Stomach (tissue), 4 donors: ENCODE results near the gene PTPA.

Source experiments
- CTCF ChIP-seq, 7 experiments: fragments of 450-650 bp in 4 of 7; fragments of 200-600 bp in 3 of 7; sonication (generic) in 3 of 7; IDR thresholded peaks; one replicate each; pipeline ENCODE4 v1.5.1; 2016 to 2019; ENCODE audit warnings: antibody characterized with exemption in 7 of 7, control low read depth in 2 of 7, mild to moderate bottlenecking in 1 of 7
- POLR2A ChIP-seq, 4 donors: fragments of 450-650 bp; IDR thresholded peaks; one replicate each; pipeline ENCODE4 v1.6.1; 2016; ENCODE audit warnings: antibody characterized with exemption in 4 of 4, control low read depth in 2 of 4, mild to moderate bottlenecking in 1 of 4, moderate library complexity in 1 of 4
- POLR2AphosphoS5 ChIP-seq, 3 donors: sonication (generic); formaldehyde crosslinking; IDR thresholded peaks; one replicate each; pipeline ENCODE4 v1.6.1; 2016; ENCODE audit warnings: antibody characterized with exemption in 3 of 3

DNA sequence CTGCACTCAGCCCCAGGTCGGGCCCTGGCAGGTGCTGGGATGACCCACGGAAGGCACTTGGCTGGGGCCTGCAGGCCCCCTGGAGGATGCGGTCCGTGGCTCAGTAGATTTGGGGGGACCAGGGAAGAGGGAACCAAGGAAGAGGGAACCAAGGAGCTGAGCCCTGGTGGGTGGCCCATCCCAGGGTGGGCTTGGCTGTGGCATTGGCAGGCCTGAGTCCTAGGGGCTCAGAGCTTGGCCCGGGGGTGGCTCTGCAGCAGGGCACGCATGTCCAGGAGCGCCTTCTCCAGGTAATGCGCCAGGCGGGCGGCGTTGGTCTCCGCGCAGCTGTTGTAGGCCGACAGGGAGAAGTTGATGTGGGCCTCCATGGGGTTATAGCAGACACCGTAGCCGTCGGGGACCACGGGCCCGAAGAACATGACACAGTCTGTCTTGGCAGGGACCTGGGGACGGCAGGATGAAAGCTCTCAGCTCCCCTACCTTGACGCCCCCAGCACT is 16.0 kb upstream of the PTPA start:
- no peak for TF ChIP-seq POLR2AphosphoS5 (IDR thresholded peaks at IDR 0.05)
- TF ChIP-seq CTCF (IDR thresholded peaks at IDR 0.05) = no peak
- no peak for TF ChIP-seq POLR2A (IDR thresholded peaks at IDR 0.05)
